Fibroblast of lung (primary cell): ENCODE measurements around the gene HTATIP2. TPM values are rescaled to one million over a fixed set of nuclear protein-coding genes. Genes with fewer than 3 reads are reported as not detected.

Source experiments
- DNase-seq, 2 donors: peaks; one replicate each; pipeline versions ENCODE4 v3.0.0 to v3.0.0-alpha.2; 2010; ENCODE audit warnings: low read depth in 2 of 2
- H2AFZ ChIP-seq: 2 replicates; pipeline ENCODE4 v1.5.1; 2012; ENCODE audit warnings: low read length, control low read depth, inconsistent platforms
- H3K27ac ChIP-seq: 2 replicates; pipeline ENCODE4 v1.5.1; 2011; ENCODE audit warnings: low read length, control low read depth; ENCODE audit not compliant: insufficient read depth
- H3K27me3 ChIP-seq: 2 replicates; pipeline ENCODE4 v1.5.1; 2011; ENCODE audit warnings: mild to moderate bottlenecking, low read length; ENCODE audit not compliant: control insufficient read depth, insufficient read depth
- H3K36me3 ChIP-seq: 2 replicates; pipeline ENCODE4 v1.5.1; 2011; ENCODE audit warnings: low read length; ENCODE audit not compliant: control insufficient read depth, insufficient read depth
- H3K4me1 ChIP-seq: 2 replicates; pipeline ENCODE4 v1.5.1; 2011; ENCODE audit warnings: low read length; ENCODE audit not compliant: control insufficient read depth, insufficient read depth; ENCODE audit errors: extremely low read depth
- H3K4me2 ChIP-seq: 2 replicates; pipeline ENCODE4 v1.5.1; 2011; ENCODE audit warnings: low read length, control low read depth; ENCODE audit not compliant: insufficient read depth; ENCODE audit errors: extremely low read depth
- H3K4me3 ChIP-seq, 4 experiments: fragments of 200-600 bp in 1 of 4; sonication (generic) in 1 of 4; replicated peaks in 1 of 4; 2 replicates each; pipeline ENCODE4 v1.5.1; 2011 to 2016; ENCODE audit warnings: low read length in 4 of 4, low read depth in 3 of 4, mild to moderate bottlenecking in 3 of 4, control low read depth in 2 of 4, inconsistent platforms in 1 of 4, mixed read lengths in 1 of 4; ENCODE audit not compliant: insufficient read depth in 1 of 4; ENCODE audit errors: control extremely low read depth in 1 of 4
- H3K79me2 ChIP-seq: 2 replicates; pipeline ENCODE4 v1.5.1; 2012; ENCODE audit warnings: mild to moderate bottlenecking, low read length, inconsistent platforms; ENCODE audit not compliant: control insufficient read depth, insufficient read depth
- H3K9ac ChIP-seq: 2 replicates; pipeline ENCODE4 v1.5.1; 2011; ENCODE audit warnings: mild to moderate bottlenecking, low read length, control low read depth; ENCODE audit not compliant: insufficient read depth
- H3K9me3 ChIP-seq: 2 replicates; pipeline ENCODE4 v1.5.1; 2012; ENCODE audit warnings: low read depth, low read length; ENCODE audit not compliant: control insufficient read depth, insufficient read depth
- H4K20me1 ChIP-seq: 2 replicates; pipeline ENCODE4 v1.5.1; 2011; ENCODE audit warnings: low read length; ENCODE audit not compliant: control insufficient read depth, insufficient read depth; ENCODE audit errors: extremely low read depth
- CTCF ChIP-seq, 2 donors: IDR thresholded peaks in 1 of 2; conservative IDR thresholded peaks in 1 of 2; 1 replicate in 1 of 2; 2 replicates in 1 of 2; pipeline ENCODE4 v1.5.1; 2011 to 2012; ENCODE audit warnings: low read length in 2 of 2, control low read depth in 1 of 2, inconsistent platforms in 1 of 2, low read depth in 1 of 2, mild to moderate bottlenecking in 1 of 2
- EZH2 ChIP-seq: IDR thresholded peaks from 2 replicates; pipeline ENCODE4 v1.5.1; 2012; ENCODE audit warnings: low read length, control low read depth, mild to moderate bottlenecking; ENCODE audit errors: missing control alignments
- polyA plus RNA-seq, 2 donors: library from polyadenylated mRNA; depleted of rRNA in 1 of 2; stranded (reverse) in 1 of 2; unstranded in 1 of 2; fragments of >200 nt; gene quantifications; 2 replicates each; pipeline ENCODE4 v1.2.1, GENCODE V29; 2011 to 2012; ENCODE audit warnings: missing spikeins in 1 of 2
- total RNA-seq: library from RNA; depleted of rRNA; stranded (reverse); fragments of >200 nt; gene quantifications from 2 replicates; pipeline ENCODE4 v1.2.1, GENCODE V29; 2014

The HTATIP2 gene
- total and polyA plus RNA-seq, 2 donors (not counting 1 experiment from before 2014, with no cell fraction given): 59.1 to 77.6 TPM

GRCh38 chr11:20327377-20327935 is 36.1 kb upstream of the HTATIP2 start:
- Histone ChIP-seq H2AFZ (no peak overlapping the region), H3K79me2 (no peaks in the 10 kb centered on the region), H3K9me3 (no peaks in the 10 kb centered on the region), H3K4me3 (no peak overlapping the region), H3K36me3 (no peaks in the 10 kb centered on the region), H3K4me2 (no peak overlapping the region), H4K20me1 (no peaks in the 10 kb centered on the region), H3K27ac (no peak overlapping the region), H3K4me1 (no peaks in the 10 kb centered on the region), H3K27me3 (no peaks in the 10 kb centered on the region), H3K9ac (no peak overlapping the region)
- TF ChIP-seq CTCF (conservative IDR thresholded peaks at IDR 0.05 in 1 of 2, IDR thresholded peaks at IDR 0.05 in 1 of 2; ENCODE audit: low read depth in 1 of 2, low read length in 2 of 2) (no peak), EZH2 (no peak)
- DNase-seq: no peak

- Histone ChIP-seq H3K27ac (no peak overlapping the region), H3K4me2 (no peak overlapping the region), H3K79me2 (no peaks in the 10 kb centered on the region), H3K4me1 (no peaks in the 10 kb centered on the region), H2AFZ (no peak overlapping the region), H3K36me3 (no peaks in the 10 kb centered on the region), H4K20me1 (no peaks in the 10 kb centered on the region), H3K9me3 (no peaks in the 10 kb centered on the region), H3K27me3 (peaks cover 5% of the 10 kb centered on the region), H3K9ac (no peak overlapping the region), H3K4me3 (no peak overlapping the region)
- TF ChIP-seq CTCF (conservative IDR thresholded peaks at IDR 0.05 in 1 of 2, IDR thresholded peaks at IDR 0.05 in 1 of 2; ENCODE audit: low read depth in 1 of 2, low read length in 2 of 2): no peak
- no peak for TF ChIP-seq EZH2
- no peak for DNase-seq
These were observed 27.5 kb upstream of the HTATIP2 start for GRCh38 chr11:20336056-20336455.

- peaks cover 16% of the 10 kb centered on the region for H3K27me3 ChIP-seq
- no peaks in the 10 kb centered on the region for H3K36me3 ChIP-seq
- H3K79me2 ChIP-seq: no peaks in the 10 kb centered on the region
- DNase-seq: peak; percentile 22 to 38
- no peak overlapping the region for H3K9ac ChIP-seq
- no peaks in the 10 kb centered on the region for H3K4me1 ChIP-seq
- H3K9me3 ChIP-seq: no peaks in the 10 kb centered on the region
- no peak overlapping the region for H2AFZ ChIP-seq
- no peak overlapping the region for H3K4me2 ChIP-seq
- no peak for TF ChIP-seq EZH2
- TF ChIP-seq CTCF (conservative IDR thresholded peaks at IDR 0.05 in 1 of 2, IDR thresholded peaks at IDR 0.05 in 1 of 2; ENCODE audit: low read depth in 1 of 2, low read length in 2 of 2): peak; percentile 43 to 55
- no peak overlapping the region for H3K27ac ChIP-seq
- no peak overlapping the region for H3K4me3 ChIP-seq
- H4K20me1 ChIP-seq: no peaks in the 10 kb centered on the region
These were observed 25.9 kb upstream of the HTATIP2 start for GRCh38 chr11:20337526-20338154.
